Activated CD4-positive, CD25-positive, alpha-beta regulatory T cell treated with anti-CD3 and anti-CD28 coated beads, Interleukin-2, amount 50 U/mL, for 72 hours (primary cell): ENCODE measurements around the gene SORCS2.

Source experiments
- DNase-seq: peaks from one replicate; pipeline ENCODE4 v3.0.0; 2021

The SORCS2 gene

DNA sequence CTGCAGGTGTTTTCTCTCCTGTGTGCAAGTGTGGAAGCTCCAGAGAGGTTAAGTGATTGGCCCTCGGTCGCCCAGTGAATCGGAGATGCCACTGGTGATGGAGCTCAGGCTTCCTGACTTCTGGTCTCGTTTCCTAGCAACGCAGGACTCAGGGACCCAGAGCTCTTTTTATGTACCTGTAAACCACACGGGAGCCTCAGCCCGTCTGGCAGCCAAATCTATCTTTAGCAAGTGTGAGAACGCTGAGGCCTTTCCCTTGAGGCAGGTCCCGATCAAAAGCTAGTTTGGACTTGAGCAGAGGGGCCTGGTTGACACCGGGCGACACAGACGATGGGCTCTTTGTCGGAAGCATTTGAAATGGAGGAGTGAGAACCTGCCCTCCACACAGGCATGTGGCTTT is 116.8 kb downstream of the SORCS2 start:
- no peak for DNase-seq

DNA sequence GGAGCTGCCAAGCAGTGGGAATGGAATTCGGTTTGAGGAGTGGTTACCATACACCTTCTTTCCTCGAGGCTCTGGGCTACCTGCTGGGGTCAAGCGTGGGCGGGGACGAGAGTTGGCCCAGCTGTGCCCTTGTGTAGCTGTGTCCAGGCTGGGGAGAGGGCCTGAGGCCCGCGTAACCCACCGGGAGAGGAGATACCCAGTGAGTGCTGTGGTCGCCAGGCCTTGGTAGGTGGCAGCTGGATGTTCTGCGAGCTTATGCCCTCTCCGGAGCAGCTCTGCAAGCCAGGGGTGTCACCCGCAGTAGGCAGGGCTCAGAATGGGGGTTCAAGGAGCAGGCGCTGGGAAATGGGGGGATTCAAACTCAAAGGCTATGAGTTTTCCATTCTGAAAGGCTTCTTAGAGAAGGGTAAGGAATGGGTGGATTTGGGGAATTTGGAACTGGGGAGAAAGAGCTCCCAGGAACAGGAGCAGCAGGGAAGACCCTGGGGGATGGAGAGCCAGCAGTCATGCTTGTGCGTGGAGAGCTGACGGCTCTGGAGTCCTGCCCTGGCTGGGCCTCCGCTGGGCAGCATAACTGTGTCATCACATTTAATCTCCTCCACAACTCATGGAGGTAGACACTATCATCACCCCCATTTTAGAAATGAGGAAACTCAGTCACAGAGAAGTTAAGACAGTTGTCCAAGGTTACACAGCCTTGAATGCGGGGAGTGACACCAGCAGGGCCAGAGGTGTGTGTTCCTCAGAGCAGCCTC is 117.5 kb downstream of the SORCS2 start:
- DNase-seq: no peak

DNA sequence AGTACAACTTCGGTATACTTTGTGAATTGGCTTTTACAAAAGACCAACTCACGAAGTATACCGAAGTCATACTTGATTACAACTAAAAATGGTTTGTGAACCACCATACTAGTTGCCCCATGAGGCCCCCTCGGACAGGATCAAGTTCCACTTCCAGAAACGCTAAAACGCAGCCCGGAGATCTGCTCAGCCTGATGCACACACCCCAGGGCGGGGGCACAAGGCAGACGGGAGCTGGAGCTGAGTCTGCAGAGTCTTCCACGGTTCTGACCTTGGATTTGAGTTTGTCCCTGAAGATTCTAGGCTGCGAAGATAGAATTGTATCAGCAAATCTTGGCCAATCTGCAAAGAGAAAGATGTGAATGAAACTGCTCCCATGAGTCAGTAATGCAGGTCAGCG is 118.1 kb downstream of the SORCS2 start:
- DNase-seq: no peak

DNA sequence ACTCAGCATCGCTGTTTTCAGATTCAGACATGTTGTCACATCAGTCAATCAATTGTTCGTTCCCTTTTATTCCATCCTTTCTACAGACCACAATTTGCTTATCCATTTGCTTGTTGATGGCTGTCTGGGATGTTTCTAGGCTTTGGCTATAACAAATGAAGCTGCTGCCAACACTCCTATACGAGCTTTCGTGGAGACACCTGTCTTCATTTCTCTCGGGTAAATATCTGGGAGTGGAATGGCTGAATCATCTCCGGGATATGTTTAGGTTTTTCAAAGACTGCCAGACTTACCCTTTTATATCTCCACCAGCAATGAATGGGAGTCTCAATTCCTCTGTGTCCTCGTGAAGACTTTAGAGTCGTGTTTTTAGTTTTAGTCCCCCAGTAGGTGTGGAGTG is 118.9 kb downstream of the SORCS2 start:
- DNase-seq: no peak

DNA sequence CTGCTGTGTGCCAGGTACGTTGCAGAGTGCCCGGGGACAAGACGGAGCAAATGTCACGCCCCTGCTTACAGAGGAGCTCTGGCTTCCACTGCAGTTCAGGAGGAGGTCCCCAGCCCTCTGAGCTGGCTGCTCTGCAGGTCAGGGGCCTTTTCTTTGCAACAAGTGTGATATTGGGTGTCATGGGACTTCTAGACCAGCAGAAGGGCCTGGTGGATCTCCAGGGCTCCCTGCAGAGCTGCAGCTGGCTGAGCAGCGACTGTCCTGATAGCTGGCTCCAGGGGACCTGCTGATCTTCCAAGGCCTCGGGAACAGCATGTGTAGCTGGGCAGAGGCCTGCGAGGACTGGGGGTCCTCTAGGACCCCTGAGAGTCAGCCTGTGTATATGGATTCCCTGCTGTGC is 120.4 kb downstream of the SORCS2 start:
- no peak for DNase-seq

DNA sequence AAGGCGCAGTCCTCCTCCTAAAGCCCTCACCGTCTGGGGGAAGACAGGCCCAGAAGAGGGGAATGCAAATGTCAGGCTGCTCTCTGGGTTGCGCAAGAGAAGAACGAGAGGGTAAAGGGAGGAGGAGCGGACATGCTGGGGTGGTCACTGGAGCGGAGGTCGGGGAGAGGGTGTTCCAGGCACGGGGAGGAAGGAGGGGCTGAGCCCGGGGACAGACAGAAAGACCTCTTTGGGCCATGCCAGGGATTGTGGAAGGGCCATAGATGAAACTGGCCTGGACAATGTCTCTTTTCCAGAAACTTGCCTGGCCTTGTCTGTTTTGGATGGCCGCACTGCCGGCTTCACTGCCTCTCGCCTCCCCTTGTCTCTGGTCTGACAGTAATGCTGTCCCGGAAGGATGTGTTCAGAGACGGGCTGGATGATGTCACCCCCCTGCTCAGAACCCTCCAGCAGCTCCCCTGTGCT is 121.0 kb downstream of the SORCS2 start:
- DNase-seq: no peak

DNA sequence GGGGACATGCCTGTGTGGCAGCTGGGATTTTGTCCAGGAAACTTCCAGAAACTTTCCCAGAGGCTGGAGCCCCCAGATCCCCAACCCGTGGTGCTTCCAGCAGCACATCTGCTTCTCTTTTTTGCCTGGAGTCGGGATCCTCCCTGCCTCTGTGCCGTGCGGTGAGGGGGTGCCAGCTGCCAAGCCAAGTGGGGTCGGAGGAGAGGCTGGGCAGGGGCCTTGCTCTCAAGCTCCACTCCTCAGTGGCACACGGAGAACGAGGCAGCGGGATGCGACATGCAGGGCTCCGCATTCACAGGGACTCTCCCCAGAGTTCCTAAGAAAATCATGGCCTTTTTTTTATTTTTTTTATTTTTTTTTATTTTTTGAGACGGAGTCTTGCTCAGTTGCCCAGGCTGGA is 121.7 kb downstream of the SORCS2 start:
- no peak for DNase-seq

DNA sequence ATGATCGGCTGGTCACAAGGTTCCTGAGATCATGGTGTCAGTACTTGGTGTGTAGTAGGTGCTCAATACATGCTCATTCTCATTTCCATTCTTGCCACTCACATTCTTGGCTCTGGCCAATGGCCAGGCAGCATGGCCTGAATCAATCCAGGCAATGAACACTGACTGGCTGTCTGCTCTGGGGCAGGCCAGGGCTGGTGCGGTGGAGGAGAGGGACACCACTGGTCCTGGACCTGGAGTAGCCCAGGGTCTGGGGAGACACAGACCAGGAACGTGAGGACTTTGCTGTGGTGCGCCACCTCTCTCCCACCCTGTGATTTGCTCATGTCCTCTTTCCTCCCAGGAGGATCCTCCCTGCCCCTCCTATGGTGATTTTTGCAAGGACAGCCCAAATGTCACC is 122.9 kb downstream of the SORCS2 start:
- DNase-seq: no peak

DNA sequence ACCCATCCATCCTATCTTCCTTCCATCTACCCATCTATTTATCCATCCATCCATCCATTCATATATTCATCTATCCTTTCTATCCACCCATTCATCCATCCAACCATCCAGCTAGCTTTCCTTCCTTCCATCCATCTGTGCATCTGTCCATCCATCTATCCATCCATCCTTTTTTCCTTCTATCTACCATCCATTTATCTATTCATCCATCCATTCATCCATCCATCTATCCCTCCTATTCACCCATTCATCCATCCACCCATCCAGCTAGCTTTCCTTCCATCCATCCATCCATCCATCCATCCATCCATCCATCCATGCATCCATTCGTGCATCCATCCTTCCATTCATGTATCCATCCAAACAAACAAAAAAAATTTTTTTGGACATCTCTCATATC is 123.6 kb downstream of the SORCS2 start:
- DNase-seq: no peak

DNA sequence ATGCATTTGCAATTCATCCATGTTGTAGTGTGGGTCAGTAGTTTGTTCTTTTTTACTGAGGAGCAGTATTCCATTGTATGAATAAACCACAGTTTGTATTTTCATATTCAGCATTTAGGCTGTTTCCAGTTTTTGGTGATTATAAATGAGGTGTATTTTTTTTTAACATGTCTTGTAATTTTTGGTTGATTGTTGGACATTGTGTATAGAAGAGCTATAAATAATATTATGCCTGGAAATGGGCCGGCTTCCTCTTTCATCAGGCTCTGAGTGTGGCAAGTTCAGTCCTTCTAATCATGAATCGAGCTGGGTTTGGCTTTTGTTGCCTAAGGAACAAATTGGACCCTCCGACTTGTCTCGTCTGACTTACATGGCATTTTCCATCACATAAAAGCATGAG is 126.7 kb downstream of the SORCS2 start:
- no peak for DNase-seq

DNA sequence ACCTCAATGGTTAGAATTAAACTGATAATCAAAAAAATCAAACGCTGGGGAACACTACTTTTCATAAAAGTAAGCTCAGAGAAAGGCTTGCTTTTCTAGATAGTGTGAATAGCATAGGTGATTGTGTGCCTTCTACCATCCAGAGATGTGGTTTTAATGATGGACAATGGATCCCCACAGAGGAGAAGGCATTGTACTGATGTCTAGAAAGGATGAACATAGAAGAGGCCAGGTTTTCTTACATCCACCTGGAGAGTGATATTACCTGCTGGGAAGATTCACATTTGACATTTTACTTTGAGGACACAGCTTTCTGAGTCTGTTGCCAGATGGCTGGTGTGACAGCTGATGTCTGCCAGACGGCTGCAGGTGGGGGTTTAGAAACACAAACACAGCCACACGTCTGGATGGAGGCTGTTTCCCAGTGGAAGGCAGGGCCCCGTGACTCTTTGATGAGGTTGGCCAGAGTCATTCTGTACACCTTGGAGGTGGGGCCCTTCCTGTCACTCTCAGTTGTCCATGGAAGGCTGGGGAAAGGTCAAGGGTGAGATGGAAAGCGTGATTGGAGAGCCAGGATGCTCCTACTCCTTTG is 128.0 kb downstream of the SORCS2 start:
- no peak for DNase-seq

DNA sequence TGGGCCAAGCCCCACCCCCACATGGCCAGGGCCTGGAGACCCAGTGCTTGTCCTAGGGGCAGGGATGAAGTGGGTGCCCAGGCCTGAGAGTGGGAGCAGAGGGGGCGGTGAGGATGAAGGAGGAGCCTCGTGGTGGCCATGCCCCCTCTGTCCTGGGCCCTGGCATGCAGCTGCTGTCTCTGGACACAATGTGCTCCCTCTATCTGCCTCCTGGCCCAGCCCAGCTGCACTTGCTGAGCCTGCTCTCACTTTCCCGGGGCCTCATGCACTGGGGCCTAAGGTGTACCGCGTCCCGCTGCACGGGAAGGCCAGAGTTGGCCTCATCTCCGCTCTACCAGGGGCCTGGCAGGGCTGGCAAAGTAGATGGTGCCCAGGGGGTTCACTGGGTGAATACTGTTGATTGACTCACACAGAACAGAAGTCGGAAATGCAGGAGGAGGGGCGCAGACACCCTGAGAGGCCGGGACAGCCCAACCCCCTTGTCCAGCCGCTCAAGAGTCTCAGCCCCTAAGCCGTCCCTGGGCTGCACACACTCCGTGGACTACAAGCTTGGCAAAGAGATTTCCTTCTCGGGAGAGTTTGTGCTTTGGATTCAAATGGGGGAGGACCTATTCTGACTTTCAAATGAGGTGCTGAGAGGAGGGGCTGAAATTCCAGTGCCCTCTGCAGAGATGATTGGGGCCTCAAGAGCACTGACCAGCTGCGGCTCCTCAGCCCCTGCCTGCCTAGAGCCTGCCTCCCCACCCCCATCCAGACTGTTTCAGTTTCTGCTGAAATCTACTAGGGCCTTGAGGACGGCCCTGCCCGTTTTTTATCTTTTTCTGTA is 130.0 kb downstream of the SORCS2 start:
- DNase-seq: no peak

DNA sequence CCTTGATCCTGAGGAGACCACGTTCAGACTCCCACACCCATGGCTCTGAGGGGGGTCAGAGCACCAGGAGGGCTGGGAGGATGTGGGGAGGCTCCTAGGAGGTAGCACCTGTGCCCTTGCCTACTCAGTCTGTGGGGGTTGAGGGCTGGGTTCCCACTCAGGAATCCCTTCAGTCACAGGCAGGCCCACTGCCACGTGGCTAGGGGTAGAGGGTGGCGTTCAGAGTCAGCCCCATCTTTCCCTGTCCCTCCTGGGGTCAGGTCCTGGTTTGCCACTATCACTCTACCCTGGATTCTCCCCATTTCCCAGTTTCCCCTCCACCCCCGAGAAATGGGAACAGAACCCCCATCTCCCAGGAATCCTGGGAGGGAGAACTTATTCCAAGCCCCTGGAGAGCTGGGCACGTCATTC is 131.1 kb downstream of the SORCS2 start:
- DNase-seq: no peak

DNA sequence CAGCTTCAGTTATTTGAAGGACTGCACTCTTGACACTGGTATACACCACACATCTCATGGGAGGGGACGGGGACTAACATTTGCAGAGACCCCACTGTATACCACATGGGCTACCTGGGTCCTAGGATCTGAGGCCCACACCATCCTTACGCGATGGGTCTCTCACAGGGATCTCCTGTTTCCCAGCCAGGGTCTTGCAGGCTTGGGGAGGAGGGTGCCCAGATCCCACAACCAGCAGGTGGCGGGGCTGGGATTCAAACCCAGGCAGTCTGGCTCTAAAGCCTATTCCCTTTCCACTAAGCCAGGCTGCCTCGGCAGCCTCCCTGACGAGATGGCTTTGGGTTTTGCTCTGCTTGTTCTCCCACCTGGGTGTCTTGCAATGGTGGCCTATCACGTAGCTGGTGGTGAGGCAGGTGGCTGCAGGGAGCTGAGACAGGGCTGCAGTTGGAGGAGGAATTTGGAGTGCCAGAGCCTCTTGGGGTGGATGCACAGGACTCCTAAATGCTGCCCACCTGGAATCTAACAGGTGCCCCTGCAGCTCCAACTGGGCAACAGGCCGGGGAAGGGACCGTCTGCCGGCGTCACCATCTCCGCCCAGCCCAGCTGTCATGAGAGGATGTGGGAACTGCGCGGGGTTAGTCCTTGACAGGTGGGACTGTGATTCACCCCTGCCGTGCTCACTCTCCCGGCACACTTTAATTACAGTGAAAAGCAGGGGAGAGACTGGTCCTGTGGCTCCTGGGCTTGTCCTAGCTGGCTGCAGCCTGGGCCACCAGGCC is 131.7 kb downstream of the SORCS2 start:
- no peak for DNase-seq

DNA sequence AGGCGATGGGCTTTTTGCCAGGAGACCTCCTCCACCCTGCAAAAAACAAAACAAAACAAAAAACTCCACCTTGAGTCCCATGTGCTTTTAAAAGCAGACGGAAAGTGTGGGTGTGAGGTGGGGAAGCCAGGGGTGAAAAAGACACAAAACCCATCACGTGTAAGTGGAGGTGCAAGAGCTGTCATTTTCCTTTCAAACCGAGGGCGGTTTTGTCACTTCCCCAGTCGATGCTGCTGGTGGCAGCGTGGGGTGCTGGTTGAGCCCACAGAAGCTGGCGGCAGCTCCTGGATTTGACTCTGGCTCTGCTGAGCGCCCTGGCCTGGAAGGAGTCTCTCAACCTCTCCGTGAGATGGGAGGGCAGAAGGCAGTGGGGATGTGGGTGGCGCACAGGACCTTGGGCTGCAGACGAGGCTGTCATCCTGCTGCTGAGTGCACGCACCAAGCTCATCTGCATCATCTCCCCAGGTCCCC is 132.3 kb downstream of the SORCS2 start:
- no peak for DNase-seq

DNA sequence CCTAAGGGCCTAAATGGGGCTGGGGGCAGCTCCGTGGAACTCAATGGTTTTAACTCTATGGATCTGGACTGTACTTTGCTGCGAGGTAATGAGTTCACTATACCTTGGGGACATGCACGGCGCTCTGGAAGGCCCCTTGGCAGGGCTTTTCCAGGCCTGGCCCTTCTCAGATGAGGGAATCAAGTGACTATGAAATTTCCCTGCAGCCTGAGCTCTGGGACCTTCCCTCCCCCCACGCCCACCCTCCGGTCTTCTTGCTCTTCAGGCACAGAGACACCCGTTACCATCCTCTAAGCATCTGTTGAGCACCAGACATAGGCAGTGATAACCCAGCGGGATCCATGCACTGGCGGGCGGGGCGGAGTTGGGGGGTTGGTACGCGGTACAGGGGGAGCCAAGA is 133.2 kb downstream of the SORCS2 start:
- no peak for DNase-seq

DNA sequence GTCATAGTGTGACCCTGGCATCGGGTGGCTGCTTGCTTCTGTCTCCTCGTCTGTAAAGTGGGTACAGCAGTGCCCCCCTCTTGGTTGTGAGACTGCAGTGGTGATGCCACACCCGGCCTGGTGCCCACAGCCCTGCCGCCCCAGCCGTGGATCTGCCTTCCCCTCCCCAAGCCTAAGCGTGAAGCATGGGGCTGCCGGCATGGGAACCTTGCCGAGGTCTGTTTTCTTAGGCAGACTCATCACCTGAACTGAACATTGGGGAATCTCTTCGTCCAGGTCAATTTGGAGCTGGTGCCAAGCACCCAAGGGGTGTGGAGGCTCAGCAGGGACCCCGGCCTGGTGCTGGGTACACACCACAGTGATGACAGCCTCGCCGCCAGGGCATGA is 134.0 kb downstream of the SORCS2 start:
- no peak for DNase-seq

DNA sequence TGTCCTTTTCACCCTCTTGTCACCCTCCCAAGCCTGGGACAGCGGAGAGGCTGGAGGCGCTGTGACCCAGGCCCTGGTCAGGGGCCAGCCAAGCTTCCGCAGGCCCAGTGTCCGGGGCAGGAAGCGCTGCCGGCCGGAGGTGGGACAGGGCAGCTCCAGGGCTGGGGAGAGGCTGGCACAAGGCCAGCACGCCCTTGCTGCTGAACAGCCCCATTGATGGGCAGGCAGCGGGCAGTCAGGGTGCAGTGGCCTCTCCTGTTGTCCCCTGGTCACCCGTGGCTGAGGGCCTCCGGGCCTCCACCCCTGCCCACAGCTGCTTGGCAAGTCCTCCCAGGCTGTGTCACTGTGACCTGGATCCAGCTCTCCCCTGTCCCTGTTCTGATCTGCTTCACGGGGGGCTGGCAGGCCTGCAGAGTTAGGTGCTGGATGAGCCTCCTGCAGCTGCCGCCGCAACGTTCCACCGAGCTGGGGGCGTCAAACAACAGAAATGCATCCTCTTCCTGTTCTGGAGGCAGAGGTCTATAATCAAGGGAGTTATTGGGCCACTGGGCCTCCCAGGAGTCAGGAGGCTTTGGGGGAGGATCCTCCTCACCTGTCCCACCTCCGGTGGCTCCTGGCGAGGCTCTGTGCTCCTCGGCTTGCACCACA is 134.5 kb downstream of the SORCS2 start:
- DNase-seq: no peak

DNA sequence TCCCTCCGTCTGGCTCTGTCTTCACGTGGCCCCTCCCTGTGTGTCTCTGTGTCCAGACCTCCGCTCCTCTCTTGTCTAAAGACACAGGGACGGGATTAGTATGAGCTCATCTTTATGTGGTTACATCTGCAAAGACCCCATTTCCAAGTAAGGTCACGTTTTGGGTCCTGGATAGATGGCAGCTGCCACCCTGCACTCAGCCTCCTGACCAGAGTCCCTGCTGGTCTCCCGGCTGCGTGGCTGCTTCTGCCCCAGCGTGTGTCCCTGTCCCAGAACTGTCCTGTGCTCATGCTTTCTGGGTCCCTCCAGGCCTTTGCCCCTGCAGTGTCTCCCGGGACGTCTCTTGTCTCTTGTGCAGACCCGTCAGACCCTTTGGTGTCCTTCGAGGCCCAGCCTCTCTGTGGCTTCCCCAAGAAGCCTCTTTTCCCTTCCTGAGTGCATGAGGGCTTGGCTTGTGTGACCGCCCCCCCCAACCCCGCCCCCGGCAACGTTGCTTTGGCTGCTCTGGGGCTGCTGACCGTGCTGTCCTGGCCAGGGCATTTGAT is 135.1 kb downstream of the SORCS2 start:
- no peak for DNase-seq

DNA sequence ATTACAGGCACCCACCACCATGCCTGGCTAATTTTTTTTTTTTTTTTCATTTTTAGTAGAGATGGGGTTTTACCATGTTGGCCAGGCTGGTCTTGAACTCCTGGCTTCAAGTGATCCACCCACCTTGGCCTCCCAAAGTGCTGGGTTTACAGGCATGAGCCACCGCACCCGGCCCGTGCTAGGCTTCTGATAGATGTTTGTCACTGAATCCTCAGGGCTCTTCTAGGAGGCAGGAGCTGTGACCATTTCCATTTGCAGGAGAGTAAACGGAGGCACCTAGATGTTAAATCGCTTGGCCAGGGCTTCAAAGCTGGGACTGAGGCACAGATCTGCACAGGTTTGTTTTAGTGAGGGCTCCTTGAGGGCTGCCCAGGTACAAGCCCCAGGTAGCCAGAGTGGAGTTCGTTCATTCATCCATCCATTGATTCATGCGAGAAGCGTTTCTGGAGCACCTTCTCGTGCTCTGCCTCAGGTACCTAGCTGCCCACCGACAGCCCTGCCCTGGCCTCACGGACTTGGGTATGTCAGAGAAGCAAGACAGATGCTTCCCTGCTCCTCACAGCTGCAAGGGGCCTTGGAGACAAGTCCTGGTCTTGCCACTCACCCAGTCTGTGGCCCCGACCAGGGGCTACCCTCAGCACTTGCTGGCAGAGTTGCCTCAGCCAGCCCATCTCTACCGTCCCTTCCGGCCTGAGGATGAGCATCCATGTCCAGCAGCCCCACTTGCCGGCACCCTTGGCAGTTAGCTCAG is 136.0 kb downstream of the SORCS2 start:
- DNase-seq: no peak

DNA sequence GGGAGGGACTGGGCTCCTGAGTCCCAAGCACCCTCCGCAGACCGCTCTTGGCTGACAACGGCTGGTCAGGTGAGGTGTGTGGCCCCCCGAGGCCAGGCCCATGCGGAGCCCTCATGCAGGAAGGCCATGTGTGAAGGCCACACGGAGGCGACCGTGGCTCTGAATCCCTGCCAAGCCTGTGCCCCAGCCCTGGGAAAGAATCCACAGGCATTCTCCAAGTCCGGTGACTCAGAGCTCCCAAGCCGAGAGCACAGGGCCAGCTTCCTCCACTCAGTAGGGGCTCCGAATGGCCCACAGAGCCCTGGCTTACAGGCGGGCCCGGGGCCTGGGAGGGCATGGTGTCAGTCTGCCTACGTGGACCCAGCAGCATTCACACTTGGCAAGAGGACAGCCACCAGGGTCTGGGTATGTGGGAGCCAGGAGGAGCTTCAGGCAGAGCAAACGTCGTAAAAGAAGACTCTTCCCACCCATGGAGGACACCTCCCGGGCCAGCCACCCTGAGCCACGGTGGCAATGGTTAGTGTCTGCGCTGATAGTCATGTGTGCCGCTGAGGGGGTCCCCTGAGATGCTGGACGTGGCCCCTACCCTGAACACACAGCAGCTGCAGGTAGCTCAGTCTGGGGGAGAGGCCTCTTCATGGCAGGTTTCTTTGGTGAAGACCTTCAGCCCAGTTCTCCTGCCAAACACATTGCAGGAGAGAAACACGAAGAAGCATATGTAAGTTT is 136.7 kb downstream of the SORCS2 start:
- DNase-seq: no peak
